Epithelial cell of prostate (primary cell): ENCODE data around the gene EBP.
A peak's percentile ranks its signal among the peaks of the same experiment; 100 is the strongest.

Experiments used
- DNase-seq: peaks from one replicate; pipeline ENCODE4 v3.0.0-alpha.2; 2011; ENCODE audit warnings: low read depth, low spot score
- H3K27ac ChIP-seq: fragments of 450-650 bp; 2 replicates; pipeline ENCODE4 v1.5.1; 2017; ENCODE audit warnings: mild to moderate bottlenecking

Gene EBP

GRCh38 chrX:48573690-48574269, 52.2 kb downstream of the EBP start:
- H3K27ac ChIP-seq: peak overlapping the region; percentile 92
- no peak for DNase-seq

DNA sequence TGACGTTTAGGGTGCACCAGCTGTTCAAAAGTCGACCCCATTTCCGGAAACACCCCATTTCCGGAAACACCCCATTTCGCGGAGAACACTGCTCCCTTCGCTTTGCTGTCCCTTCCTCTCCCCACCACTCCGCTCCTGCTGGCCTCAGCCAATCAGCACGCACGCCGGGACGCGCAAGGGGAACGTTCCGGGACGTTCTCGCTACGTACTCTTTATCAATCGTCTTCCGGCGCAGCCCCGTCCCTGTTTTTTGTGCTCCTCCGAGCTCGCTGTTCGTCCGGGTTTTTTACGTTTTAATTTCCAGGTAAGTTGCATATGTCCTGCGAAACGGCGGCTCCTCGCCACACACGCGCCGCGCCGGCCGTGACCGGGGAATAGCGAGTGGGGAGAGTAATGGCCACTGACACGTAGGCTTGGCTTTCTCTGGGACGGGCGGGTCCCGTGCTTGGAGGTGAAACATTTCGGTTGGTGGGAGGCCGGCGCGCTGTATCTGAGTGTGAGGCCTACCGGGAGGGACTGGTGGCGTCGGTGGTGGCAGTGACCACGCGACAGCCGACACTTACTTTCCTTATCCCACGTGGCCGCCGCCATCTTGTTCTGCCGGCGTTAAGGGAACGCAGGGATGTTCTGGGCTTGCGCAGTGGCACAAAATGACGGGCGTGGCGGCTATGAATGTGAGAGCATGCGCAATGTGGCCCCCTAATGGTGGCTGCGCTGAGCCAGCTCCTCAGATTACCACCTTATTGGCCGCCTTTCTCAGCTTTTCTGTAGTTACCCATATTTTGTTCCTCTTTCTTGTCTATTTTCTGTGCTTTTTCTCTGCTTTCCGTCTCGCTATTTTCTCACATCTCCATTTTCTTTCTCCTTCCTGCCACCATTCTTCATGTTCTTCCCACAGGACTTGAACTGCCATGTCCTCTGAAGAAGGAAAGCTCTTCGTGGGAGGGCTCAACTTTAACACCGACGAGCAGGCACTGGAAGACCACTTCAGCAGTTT, 53.0 kb downstream of the EBP start, which contains the start of gene RBM3:
Gene RBM3 (plus strand): TSS at position 215 of the 997 bp plus-strand sequence. CDS start 697 bp downstream, at position 912.
- peak; percentile 68 for DNase-seq
- H3K27ac ChIP-seq: peak within 1 kb of the TSS; percentile 92

- H3K27ac ChIP-seq: peak overlapping the region; percentile 92
Observed at GRCh38 chrX:48575642-48576041, 54.0 kb downstream of the EBP start.

GRCh38 chrX:48576108-48576507, 54.5 kb downstream of the EBP start:
- H3K27ac ChIP-seq: peak overlapping the region; percentile 92
- no peak for DNase-seq

More at GRCh38 chrX:48575642-48576041, 54.0 kb downstream of the EBP start:
- no peak for DNase-seq
